T-helper 17 cell (primary cell): Measurements from ENCODE around the gene GDA. TPM values are rescaled to one million over a fixed set of nuclear protein-coding genes. Genes with fewer than 3 reads are reported as not detected.
A peak's percentile ranks its signal among the peaks of the same experiment; 100 is the strongest.
"Not testable (repeated sequence)": the region's sequence is repeated elsewhere in the genome, so short reads cannot be mapped to it uniquely, and the experiment has no call there.

Experiments
- ATAC-seq: fragments of 150-1000 bp; cut with Tn5 transposase; 2 replicates; pipeline ENCODE4 v1.10.0; 2021; ENCODE audit warnings: mild to moderate bottlenecking, moderate library complexity
- DNase-seq, 3 donors: peaks; one replicate each; pipeline versions ENCODE4 v3.0.0 to v3.0.0-alpha.2; 2020 to 2021
- H3K9me3 ChIP-seq: one replicate; pipeline ENCODE4 v1.7.0; 2013; ENCODE audit warnings: low read length, mild to moderate bottlenecking; ENCODE audit not compliant: control insufficient read depth, poor library complexity, severe bottlenecking
- H3K27ac Mint-ChIP-seq: one replicate; pipeline ENCODE4 v1.8.0; 2022; ENCODE audit warnings: mild to moderate bottlenecking, moderate library complexity, mixed read lengths
- H3K27me3 Mint-ChIP-seq: one replicate; pipeline ENCODE4 v1.8.0; 2022; ENCODE audit warnings: mixed read lengths
- H3K36me3 Mint-ChIP-seq: one replicate; pipeline ENCODE4 v1.8.0; 2022; ENCODE audit warnings: low read depth, mixed read lengths
- H3K4me1 Mint-ChIP-seq: one replicate; pipeline ENCODE4 v1.8.0; 2022; ENCODE audit warnings: mild to moderate bottlenecking, mixed read lengths
- H3K4me3 Mint-ChIP-seq: one replicate; pipeline ENCODE4 v1.8.0; 2022; ENCODE audit warnings: mild to moderate bottlenecking, moderate library complexity, mixed read lengths
- total RNA-seq, 4 donors: library from RNA in 2 of 4; stranded (reverse) in 2 of 4; gene quantifications; one replicate each; pipeline ENCODE4 v1.2.3 and lab custom pipeline; 2022 to 2026

Gene GDA
- total RNA-seq, 2 donors from 2014 or later, result not detected

DNA sequence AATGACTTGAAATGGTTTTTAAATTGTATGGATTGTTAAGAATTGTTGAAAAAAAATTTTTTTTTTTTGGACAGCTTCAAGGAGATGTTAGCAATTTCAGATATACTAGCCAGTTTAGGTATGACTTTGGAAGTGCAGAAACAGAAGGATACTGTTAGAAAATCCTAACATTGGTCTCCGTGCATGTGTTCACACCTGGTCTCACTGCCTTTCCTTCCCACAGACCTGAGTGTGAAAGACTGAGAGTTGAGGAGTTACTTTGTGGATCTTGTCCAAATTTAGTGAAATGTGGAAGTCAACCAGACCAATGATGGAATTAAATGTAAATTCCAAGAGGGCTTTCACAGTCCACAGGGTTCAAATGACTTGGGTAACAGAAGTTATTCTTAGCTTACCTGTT is 102.3 kb downstream of the GDA start:
- no peak for ATAC-seq
- peaks cover 40% of the 10 kb centered on the region for H3K27me3 Mint-ChIP-seq
- no peak overlapping the region for H3K4me3 Mint-ChIP-seq

DNA sequence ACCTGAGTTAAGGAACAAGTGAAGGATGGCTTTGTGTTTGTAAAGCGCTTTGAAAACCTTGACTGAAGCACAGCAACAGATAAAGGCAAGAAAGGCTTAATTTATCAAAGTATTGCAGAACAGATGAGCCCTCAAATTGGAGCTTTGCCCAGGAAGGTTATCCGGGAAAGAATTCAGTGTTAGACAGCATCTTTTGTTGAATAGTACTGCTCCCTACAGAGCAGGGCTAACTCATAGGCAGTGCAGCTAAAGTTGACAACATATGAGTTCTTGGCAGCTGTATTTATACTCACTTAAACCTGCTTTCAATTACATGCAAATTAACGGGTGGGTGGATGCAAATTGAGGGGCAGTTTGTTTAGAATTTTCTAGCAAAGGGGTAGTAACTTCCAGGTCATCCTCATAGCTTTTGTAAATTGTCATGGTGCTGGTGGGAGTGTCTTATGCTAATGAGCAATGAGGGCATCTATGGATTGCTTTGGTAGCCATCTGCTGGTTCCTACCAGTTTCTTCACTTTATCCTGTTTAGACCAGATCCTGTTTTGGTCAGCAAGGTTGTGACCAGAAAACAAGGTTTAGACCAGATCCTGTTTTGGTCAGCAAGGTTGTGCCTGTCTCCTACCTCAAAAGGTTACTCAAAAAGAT is 105.8 kb downstream of the GDA start:
- DNase-seq (no peak), ATAC-seq (no peak)
- H3K27ac Mint-ChIP-seq, result no peak overlapping the region

More for the DNA sequence above, 102.3 kb downstream of the GDA start:
- no peaks in the 10 kb centered on the region for H3K4me1 Mint-ChIP-seq
- no peak for DNase-seq
- no peaks in the 10 kb centered on the region for H3K36me3 Mint-ChIP-seq
- no peak overlapping the region for H3K27ac Mint-ChIP-seq
- no peaks in the 10 kb centered on the region for H3K9me3 ChIP-seq

DNA sequence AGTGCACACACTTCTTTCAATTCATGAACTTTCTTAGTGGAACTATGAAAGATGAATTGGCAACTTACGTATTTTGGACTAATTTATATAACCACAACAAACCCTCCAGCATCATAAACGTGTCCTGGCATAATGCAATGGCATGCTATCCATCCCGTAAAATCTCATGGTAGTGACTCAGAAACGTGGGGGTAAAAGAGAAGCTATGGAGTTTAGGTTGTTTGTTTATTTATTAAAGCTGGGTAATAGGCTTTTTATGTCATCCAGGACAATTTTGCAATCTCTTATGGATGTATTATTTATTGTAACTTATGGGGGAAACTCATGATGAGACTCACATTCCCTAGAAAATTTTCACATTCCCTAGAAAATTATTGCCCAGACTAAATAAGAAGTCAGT is 106.3 kb downstream of the GDA start:
- no peak for ATAC-seq
- no peak overlapping the region for H3K4me3 Mint-ChIP-seq

More for the DNA sequence above, 105.8 kb downstream of the GDA start:
- Mint-ChIP-seq H3K4me1 (no peaks in the 10 kb centered on the region), H3K4me3 (no peak overlapping the region), H3K36me3 (no peaks in the 10 kb centered on the region), H3K27me3 (peaks cover 54% of the 10 kb centered on the region)
- no peaks in the 10 kb centered on the region for H3K9me3 ChIP-seq

DNA sequence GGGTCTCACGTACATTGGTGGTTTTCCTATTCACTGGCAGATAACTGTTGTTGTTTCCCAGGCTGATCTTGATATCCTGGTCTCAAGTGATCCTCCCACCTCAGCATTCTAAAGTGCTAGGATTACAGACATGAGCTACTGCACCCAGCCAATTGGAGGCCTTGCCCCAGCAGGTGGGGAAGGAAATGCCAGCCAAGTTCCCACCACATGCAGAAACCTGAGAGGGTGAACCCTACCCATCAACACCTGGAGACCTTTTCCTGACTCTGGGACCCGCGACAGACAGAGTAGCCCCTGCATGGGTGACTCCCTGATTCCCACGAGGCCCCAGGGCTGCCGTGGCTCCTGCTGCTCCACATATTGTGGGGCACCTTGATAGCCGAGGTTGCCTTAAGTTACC is 107.7 kb downstream of the GDA start:
- no peaks in the 10 kb centered on the region for H3K4me1 Mint-ChIP-seq
- H3K27ac Mint-ChIP-seq, result no peak overlapping the region
- no peak overlapping the region for H3K4me3 Mint-ChIP-seq
- ATAC-seq, result no peak
- DNase-seq, result no peak
- H3K27me3 Mint-ChIP-seq, result peaks cover 45% of the 10 kb centered on the region
- H3K36me3 Mint-ChIP-seq, result no peaks in the 10 kb centered on the region
- H3K9me3 ChIP-seq, result no peaks in the 10 kb centered on the region

More for the DNA sequence above, 106.3 kb downstream of the GDA start:
- Mint-ChIP-seq H3K36me3 (no peaks in the 10 kb centered on the region), H3K27me3 (peaks cover 53% of the 10 kb centered on the region), H3K27ac (no peak overlapping the region), H3K4me1 (no peaks in the 10 kb centered on the region)
- no peak for DNase-seq
- H3K9me3 ChIP-seq, result no peaks in the 10 kb centered on the region

DNA sequence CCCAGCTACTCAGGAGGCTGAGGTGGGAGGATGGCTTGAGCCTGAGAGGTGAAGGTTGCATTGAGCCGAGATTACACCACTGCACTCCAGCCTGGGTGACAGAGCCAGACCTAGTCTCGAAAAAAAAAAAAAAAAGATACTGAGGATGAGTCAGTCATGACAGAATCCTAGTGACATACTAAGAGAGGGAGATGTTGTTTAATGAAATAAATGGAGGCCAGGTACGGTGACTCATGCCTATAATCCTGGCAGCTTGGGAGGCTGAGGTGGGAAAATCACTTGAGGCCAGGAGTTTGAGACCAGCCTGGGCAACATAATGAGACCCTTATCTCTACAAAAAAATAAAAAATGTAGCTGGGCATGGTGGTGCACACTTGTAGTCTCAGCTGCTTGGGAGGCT is 108.6 kb downstream of the GDA start:
- H3K9me3 ChIP-seq, result no peaks in the 10 kb centered on the region
- ATAC-seq (no peak), DNase-seq (no peak)
- no peak overlapping the region for H3K4me3 Mint-ChIP-seq
- peaks cover 51% of the 10 kb centered on the region for H3K27me3 Mint-ChIP-seq
- H3K4me1 Mint-ChIP-seq, result no peaks in the 10 kb centered on the region
- H3K27ac Mint-ChIP-seq, result no peak overlapping the region
- H3K36me3 Mint-ChIP-seq, result no peaks in the 10 kb centered on the region

DNA sequence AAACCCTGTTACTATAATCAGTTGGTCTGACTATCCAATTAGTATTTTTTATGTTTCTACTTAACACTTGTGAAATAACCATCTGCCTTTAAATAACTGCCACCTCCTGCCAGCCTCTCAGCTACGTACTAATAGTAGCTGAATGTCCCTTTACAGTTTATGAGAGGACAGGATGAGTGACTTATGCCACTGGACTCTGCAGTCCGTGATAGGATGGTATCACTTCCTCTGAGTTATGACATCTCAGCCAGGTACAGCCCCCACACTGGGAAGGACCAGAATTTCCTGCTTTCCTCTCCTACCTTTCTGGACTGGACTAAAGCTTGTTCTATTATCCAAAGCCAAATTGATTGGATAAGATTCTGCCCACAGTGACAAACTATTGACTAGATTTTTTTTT is 112.8 kb downstream of the GDA start:
- no peak overlapping the region for H3K27ac Mint-ChIP-seq
- peaks cover 45% of the 10 kb centered on the region for H3K27me3 Mint-ChIP-seq
- ATAC-seq (no peak), DNase-seq (no peak)
- H3K4me1 Mint-ChIP-seq, result no peaks in the 10 kb centered on the region
- H3K36me3 Mint-ChIP-seq, result no peaks in the 10 kb centered on the region
- no peak overlapping the region for H3K4me3 Mint-ChIP-seq
- no peaks in the 10 kb centered on the region for H3K9me3 ChIP-seq

DNA sequence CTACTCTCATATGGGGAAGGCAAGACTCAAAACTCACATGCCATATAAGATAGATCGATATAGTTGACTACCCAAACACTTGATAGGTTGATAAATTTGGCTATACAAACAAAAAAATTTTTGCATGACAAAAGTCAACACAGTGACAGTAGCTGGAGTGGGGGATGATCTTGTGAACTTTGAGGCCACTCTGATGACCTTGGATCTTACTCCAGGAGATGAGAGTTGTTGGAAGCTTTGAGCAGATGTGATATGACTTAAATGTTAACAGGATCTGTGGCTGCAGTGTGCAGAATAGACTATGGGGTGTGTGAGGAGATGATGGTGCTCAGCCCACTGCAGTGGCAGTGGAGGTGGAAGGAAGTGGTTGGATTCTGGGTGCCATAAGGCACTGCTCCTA is 114.3 kb downstream of the GDA start:
- H3K4me1 Mint-ChIP-seq, result no peaks in the 10 kb centered on the region
- ATAC-seq (no peak), DNase-seq (no peak)
- H3K4me3 Mint-ChIP-seq, result no peak overlapping the region
- no peaks in the 10 kb centered on the region for H3K9me3 ChIP-seq
- no peaks in the 10 kb centered on the region for H3K36me3 Mint-ChIP-seq
- peaks cover 39% of the 10 kb centered on the region for H3K27me3 Mint-ChIP-seq
- H3K27ac Mint-ChIP-seq, result no peak overlapping the region

DNA sequence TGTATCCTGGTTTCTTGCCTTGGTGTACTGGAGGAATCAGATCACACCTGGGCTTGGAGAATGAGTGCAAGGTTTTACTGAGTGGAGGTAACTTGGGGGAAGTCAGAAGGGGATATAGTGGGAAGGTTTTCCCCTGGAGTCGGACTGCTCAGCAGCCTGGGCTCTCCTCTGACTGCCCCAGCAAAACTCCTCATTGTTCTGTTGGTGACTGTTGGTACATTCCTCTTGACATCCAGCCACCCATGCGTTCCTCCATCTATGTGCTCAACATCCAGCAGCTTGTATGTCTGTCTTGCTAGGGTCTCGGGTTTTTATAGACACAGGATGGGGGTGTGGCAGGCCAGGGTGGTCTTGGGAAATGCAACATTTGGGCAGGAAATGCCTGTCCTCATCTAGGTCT is 119.7 kb downstream of the GDA start:
- H3K27ac Mint-ChIP-seq, result no peak overlapping the region
- H3K36me3 Mint-ChIP-seq, result no peaks in the 10 kb centered on the region
- DNase-seq (no peak), ATAC-seq (no peak)
- no peaks in the 10 kb centered on the region for H3K4me1 Mint-ChIP-seq
- H3K9me3 ChIP-seq, result no peaks in the 10 kb centered on the region
- no peak overlapping the region for H3K4me3 Mint-ChIP-seq
- H3K27me3 Mint-ChIP-seq, result peaks cover 22% of the 10 kb centered on the region

DNA sequence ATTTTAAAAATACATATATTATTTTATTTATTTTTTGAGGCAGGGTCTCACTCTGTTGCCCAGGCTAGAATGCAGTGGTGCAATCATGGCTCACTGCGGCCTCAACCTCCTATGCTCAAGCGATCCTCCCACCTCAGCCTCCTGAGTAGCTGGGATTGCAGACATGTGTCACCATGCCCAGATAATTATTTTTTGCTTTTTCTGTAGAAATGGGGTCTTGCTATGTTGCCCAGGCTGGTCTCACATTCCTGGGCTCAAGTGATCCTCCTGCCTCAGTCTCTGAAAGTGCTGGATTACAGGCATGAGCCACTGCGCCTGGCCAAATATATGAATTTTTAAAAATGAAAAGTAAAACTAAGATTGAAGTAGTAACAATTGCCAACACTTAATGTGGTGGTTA is 121.1 kb downstream of the GDA start:
- not testable (repeated sequence) for H3K9me3 ChIP-seq, ATAC-seq, H3K36me3 Mint-ChIP-seq, H3K27ac Mint-ChIP-seq, H3K4me3 Mint-ChIP-seq, DNase-seq, H3K4me1 Mint-ChIP-seq
- peaks cover 22% of the 10 kb centered on the region for H3K27me3 Mint-ChIP-seq

DNA sequence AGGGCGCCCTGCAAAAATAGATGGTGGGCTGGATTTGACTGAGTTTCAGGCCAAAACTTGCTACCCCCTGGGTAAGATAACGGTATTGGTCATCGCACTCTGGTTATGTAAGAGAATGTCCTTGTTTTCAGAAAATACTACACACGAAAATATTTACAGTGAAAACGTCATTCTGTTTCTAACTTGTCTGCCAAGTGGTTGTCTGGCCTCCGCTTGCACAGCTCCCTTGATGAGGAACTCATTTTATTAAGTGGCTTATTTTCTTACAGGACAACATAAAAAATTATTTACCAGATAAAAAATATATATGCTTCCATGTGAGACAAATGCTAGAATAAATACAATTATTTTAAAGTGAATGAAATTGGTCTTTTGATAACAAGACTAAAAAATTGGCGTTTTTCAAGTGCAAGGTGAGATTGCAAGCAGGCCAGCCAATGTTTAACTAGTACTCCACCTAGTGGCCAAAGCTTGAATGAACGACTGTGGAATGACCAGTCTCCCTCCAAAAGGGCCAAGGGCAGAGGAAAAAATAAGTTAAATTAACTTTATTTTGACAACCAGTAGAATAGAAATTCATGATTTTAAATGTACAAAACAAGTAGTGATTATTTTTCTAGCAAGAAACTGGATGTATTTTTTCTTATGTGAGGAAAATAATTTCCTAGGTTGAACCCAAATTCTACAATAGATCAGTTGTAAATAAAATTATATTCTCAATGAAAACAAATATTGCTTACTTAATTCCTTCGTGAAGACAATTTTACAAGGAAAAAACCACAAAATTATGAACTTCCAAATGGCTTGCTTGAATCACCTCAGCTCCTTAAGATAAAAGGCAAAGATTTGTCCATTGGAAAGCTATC is 122.6 kb downstream of the GDA start:
- no peak overlapping the region for H3K4me3 Mint-ChIP-seq
- H3K4me1 Mint-ChIP-seq, result no peaks in the 10 kb centered on the region
- ATAC-seq (no peak), DNase-seq (peak in 1 of 3 donors; percentile 15)
- peaks cover 16% of the 10 kb centered on the region for H3K27me3 Mint-ChIP-seq
- no peaks in the 10 kb centered on the region for H3K9me3 ChIP-seq
- H3K36me3 Mint-ChIP-seq, result peaks cover 2% of the 10 kb centered on the region
- no peak overlapping the region for H3K27ac Mint-ChIP-seq

DNA sequence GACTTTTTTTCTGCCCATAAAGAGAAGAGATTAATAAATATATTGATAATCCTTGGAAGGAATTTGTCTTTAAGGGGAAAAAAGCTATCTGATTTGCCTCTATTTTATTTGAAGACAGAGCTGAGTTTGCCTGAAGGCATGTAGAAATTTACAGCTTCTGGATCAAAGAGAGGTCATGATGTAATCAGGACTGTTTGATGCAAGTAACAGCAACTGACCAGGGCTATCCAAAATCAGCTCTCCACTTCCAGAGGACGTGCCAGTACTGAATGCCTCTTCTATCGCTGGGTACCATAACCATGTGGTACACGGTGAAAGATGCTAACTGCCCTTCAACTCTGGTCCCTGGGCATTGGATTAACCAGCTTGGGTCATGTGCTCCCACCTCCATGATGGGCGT is 125.2 kb downstream of the GDA start:
- peaks cover 2% of the 10 kb centered on the region for H3K36me3 Mint-ChIP-seq
- H3K27me3 Mint-ChIP-seq, result peaks cover 10% of the 10 kb centered on the region
- H3K27ac Mint-ChIP-seq, result no peak overlapping the region
- no peaks in the 10 kb centered on the region for H3K4me1 Mint-ChIP-seq
- H3K4me3 Mint-ChIP-seq, result no peak overlapping the region
- H3K9me3 ChIP-seq, result no peaks in the 10 kb centered on the region
- no peak for ATAC-seq
- DNase-seq, result no peak

DNA sequence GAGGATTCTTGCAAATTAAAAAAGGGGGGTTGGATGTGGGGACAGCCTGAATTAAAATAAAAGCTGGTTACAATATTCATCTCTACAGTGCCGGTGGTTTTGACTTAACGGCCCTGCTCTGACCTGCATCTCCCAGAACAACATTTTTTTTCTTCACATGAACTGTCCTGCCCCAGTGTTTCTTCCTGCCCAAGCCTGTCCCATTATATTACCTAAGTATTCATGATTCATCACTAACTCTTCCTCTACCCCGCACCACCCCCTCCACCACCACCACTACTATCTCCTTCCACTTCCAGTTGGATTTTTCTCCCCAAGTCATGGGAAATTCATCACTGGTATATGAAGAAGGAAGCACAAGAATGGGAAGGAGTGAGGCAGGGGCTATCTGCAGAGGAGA is 125.7 kb downstream of the GDA start:
- H3K4me1 Mint-ChIP-seq, result no peaks in the 10 kb centered on the region
- H3K36me3 Mint-ChIP-seq, result peaks cover 2% of the 10 kb centered on the region
- H3K4me3 Mint-ChIP-seq, result no peak overlapping the region
- H3K9me3 ChIP-seq, result no peaks in the 10 kb centered on the region
- DNase-seq, result no peak
- no peak overlapping the region for H3K27ac Mint-ChIP-seq
- ATAC-seq, result no peak
- peaks cover 14% of the 10 kb centered on the region for H3K27me3 Mint-ChIP-seq

DNA sequence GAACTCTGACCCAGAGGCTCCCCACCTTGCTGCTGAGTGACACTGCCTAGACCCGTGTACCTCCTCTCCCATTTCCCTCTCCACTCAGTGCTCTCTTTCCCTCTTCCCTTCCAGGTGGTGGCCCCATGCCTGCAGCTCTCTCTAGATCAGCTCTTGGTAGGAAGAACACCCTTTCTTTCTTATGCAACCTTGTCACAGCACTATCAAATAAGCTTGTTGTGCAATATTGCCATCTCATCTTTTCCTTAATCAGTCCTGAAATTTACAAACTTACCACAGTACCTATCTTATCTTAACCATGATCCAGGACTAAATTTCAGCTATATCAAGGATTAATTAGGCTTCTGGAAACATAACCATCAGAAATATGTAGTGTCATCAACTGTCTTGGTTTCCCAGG is 127.2 kb downstream of the GDA start:
- ATAC-seq, result no peak
- DNase-seq, result no peak
- Mint-ChIP-seq H3K4me3 (no peak overlapping the region), H3K27ac (no peak overlapping the region), H3K4me1 (no peaks in the 10 kb centered on the region), H3K27me3 (peaks cover 14% of the 10 kb centered on the region), H3K36me3 (peaks cover 2% of the 10 kb centered on the region)
- H3K9me3 ChIP-seq, result no peaks in the 10 kb centered on the region

DNA sequence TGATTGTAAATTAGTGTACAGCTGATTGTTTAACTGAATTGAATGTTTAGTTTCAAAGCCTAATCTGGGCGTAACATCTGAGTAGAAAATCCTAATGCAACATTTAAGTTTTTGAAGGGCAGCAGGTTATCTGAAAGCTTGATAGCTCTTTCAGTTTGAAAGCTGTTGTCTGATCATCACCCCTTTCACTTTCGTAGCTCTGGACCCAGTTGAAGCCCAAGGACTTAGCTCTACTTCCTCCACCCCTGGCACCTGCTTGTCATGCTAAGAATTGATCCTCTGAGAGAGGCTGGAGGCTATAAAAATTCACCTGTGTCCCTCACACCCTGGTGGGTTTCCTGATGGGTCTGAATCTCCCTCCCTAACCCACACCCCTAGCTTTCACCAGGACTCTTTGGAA is 129.7 kb downstream of the GDA start:
- DNase-seq (no peak), ATAC-seq (no peak)
- Mint-ChIP-seq H3K27ac (no peak overlapping the region), H3K4me1 (no peaks in the 10 kb centered on the region), H3K27me3 (peaks cover 7% of the 10 kb centered on the region), H3K4me3 (no peak overlapping the region), H3K36me3 (peaks cover 2% of the 10 kb centered on the region)
- no peaks in the 10 kb centered on the region for H3K9me3 ChIP-seq
